Left lobe of liver (tissue), 2 donors: ENCODE results near the gene PDE4D. TPM values are rescaled to one million over a fixed set of nuclear protein-coding genes. Genes with fewer than 3 reads are reported as not detected.
"Not testable (repeated sequence)": the region's sequence is repeated elsewhere in the genome, so short reads cannot be mapped to it uniquely, and the experiment has no call there.

Experiments used
- ATAC-seq: fragments of 200-7000 bp; cut with Tn5 transposase; one replicate; pipeline ENCODE4 v1.9.1; 2020; ENCODE audit warnings: mild to moderate bottlenecking, moderate library complexity
- DNase-seq: peaks from one replicate; pipeline ENCODE4 v3.0.0-alpha.2; 2020; ENCODE audit warnings: low spot score
- total RNA-seq: library from RNA; stranded (reverse); gene quantifications from one replicate; pipeline ENCODE4 v1.2.1, GENCODE V29; 2021
- donor health status: DM: no; HTN: no; CAD: no; lungs with moderate emphysema.
- donor health status: DM: no; HTN: yes; CAD: no.

Gene PDE4D
- total RNA-seq, 1 donor from 2014 or later = 2.4 TPM

DNA sequence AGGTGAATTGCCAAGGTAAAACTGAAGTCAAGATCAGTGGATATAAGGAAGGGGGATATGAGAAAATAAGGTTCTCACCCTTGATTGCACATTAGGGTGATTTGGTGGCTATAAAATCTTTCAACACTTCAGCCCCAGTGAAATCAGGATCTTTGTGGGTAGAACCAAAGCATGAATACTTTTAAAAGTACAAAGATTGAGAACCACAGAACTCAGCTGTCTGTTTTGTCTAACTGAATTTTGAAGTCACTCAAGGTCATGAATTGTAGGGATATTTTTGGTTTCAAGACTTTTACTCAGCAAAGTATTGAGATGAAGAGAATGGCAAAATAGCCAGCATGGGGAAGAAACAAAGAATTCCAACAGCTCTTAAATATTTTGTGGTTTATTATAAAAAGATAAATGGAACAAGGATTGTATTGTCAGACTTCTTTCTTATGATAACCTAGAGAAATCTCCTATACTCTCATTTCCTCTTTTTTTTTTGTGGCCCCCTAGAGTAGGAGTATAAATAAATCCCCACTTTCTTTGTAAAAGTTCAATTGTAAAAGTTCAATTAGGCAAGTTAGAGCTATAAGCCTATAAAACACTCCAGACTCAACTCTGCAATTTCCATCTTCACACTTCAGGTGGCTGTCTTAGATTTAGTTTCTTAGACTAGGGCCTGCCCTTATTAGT, 272.9 kb downstream of the PDE4D start:
- DNase-seq = no peak
- ATAC-seq = no peak

DNA sequence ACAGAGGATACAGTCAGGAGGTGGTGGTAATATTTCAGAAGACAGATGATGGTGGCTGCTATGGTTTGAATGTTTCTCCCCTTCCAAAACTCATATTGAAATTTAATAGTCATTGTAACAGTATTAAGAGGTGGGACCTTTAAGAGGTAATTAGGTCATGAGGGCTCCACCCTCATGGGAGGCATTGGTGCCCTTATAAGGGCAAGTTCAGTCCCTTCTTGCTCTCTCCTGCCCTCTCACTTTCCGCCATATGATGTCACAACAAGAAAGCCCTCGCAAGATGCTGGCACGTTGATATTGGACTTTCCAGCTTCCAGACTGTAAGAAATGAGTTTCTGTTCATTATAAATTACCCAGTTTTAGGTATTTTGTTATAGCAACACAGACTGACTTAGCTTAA, 274.9 kb downstream of the PDE4D start:
- DNase-seq (no peak), ATAC-seq (no peak)

DNA sequence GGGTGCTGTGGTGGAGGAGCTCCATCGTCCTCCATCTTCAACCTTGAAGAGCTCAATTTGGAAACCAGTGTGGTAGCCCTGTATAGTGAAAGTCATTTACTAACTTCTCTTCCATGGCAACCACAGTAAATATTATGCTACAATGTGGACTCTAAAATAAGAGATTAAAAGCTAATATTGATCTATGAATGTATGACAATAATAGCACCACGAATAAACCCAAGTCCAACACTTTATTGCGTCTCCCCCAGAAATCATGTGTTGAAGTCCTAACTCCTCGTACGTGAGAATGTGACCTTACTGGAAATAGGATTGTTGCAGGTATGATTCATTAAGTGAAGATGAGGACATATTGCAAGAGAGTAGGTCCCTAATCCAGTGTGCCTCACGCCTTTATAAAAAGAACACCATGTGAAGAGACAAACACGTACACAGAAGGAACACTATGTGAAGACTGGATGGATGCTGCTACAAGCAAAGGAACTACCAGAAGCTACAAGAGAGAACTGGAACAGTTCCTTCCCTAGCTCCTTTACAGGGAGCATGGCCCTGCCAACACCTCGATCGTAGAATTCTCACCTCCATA, 276.2 kb downstream of the PDE4D start:
- ATAC-seq = no peak
- DNase-seq = no peak

DNA sequence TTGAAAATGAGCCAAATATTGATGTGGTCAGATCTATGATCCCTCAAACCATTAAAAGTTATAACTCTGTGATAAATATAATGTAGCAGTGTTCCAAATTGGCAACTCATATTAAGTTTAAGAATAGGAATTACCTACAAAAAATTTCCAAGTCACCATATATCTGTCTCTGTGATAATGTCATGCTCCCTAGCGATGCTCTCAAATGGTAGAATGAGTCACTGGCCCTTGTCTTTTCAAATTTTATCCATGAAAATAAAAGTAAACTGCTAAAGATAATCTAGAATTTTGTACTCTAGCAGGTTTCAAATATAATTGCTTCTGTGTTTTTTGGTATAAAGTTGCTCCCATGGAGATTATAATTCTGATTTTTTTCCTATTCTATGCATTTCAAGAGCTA, 277.1 kb downstream of the PDE4D start:
- DNase-seq = no peak
- ATAC-seq = no peak

DNA sequence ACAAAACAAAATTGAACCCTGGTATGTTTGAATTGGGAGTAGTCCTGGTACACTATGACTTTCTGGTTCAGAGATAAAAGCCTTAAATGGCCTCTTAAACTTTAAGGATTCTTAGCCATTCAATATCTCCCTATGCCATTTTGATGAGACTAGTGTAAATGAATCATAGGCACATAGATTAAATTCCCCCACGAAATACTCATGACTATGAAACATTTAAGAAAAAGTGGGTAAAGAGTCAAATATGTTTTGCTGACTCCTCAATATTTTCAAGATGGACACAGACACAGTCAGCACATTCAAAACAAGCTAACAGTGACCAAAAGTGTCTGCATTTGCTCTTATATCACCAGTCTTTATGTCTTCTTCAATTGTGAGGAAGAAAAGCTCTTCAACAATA, 278.3 kb downstream of the PDE4D start:
- DNase-seq (no peak), ATAC-seq (no peak)

DNA sequence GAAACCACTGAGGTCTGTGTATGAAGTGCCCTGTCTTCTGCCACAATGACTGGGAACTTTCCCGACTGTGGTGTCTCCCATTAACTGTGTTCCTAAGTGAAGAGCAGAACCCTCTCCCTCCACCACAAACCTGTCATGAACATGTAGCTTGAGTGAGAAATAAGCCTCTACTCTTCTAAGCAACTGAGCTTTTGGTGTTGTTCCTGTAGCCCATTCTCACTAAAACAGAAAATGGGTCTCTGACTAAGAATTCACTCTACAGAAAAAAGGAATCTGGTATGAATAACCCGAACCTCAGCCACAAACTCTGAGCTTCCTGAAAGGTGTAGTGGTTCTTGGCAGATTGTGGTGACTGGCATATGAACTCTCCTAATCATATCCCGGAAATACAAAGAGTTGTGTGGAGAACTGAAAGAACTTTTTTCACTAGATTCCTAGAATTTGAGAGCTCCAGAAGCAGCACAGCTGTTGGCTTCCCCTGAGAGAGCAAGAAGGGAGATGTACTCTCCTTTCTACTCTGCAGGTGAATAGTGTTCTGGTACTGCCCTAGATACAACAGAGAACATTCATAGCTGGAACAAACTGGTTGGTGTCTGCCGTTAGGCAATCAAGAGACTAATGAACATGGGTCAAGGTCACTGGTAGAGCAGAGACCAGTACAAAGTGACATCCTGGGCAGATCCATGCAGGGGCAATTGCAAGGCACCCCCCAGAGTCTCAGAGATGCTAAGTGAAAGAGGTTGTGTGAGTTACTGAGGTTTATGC, 283.8 kb downstream of the PDE4D start:
- no peak for DNase-seq
- ATAC-seq = no peak

DNA sequence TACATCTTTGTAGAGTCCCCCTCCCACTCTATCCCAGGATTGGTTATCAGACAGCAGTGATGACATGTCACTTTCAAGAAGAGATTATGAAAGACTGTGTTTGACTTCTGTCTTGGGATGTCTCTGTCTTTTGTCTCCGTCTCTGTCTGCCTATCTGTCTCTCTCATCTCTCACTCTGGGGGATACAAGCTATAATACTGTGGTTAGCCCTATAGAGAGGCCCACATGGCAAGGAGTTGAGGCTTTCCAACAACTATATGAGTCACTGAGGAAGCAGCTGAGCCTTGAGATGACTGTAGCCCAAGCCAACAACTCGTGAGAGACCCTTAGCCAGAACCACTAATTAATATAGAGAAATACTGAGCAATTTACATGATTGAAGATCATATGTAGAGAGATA, 284.8 kb downstream of the PDE4D start:
- ATAC-seq = no peak
- DNase-seq = no peak

DNA sequence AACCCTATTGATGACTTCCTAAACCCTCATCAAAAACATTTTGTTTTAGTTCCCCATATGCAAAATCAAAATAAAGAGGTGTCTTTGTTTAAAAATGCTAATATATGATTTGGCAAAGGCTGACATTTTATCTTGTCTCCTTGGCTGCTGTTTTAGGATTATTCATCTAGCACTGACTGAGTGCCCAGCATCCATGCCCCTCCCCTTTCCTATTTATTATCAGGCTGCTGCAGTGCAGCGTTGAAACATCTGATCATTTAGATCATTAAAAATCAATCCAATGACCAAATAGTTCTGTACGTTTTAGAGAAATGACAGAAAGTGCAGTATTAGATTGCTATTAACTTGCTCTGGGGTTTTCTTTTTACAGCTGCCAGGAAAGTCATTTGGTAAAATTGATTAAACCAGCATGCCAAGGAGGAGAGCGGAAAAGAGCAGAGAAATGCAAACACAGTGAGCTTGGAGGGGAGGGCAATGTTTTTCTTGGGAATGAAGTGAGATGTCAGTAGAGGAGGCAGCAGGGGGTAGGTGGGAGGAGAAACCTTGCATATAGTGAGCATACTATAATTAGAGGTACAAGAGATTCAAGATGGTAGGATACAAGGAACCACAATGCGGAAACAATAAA, 286.3 kb downstream of the PDE4D start:
- no peak for DNase-seq
- no peak for ATAC-seq

DNA sequence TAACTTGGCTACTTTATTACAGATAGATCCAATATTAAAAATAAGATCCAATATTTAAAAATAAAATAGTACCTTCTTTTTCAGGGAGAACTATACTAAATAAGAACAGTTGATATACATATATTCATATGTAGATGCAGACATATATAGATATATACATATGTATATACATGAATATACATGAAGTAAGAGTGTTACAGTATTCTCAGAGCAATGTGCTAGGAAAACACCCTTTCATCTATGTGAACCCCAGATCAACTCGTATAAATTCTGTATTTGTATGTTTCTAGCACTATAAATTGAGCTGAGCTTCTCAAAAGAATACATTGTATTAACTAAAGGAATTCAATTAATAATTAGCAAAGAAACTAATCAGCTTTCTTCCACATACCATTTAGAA, 287.6 kb downstream of the PDE4D start:
- DNase-seq (no peak), ATAC-seq (no peak)

DNA sequence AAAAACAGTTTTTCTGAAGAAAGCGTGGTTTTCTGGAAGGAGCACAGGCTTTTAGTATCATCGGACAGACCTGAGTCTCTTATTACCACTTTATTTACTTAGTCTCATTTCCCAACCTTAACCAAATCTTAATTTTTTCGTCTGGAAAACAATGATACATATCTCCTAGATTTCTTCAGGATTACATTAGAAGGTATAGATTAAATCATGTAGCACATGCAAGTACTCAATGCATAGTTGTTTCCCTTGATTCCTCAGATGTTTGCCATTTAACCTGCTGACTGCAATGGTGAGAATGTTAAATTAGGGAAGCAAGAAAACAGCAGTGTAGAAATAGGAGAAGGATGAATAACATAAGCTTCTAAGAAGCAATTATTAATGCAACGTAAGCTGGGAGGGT, 289.4 kb downstream of the PDE4D start:
- no peak for DNase-seq
- no peak for ATAC-seq

DNA sequence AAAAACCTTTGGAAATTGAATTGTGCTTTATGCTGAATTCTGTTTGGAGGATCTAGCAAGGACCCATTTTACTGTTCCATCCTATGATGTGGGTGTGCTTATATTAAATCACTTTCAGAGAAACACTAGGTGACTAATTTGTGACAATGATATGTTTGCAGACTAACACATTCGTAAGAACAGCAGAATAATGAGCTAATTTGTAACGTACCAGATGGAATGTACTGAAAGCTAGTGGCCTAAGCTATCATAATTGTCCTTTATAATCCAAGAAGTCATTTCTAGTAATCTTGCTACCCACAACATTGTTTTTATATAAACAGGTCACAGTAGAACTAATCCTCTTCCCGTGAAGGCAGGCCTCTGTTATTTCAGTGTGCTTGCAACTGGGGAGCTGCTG, 292.5 kb downstream of the PDE4D start:
- ATAC-seq (no peak), DNase-seq (no peak)

DNA sequence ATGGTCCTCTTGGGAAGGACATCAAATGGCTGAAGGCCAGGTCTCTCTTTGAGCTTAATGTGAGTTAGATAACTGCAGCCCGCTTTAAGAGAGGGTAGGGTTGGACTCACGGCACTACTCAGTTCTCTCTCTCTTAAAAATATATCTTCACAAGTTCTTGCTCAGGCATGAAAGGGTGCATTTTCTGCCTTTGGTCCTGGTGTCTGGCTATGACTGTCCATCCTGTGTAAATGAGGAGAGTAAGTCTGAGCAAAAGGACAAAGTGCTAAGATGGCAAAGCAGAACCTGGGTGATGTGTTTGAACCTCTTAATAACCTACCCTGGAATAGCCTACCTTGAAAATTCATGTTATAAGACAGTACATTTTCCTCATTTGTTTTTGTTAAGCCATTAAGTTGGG, 293.4 kb downstream of the PDE4D start:
- ATAC-seq (no peak), DNase-seq (no peak)

DNA sequence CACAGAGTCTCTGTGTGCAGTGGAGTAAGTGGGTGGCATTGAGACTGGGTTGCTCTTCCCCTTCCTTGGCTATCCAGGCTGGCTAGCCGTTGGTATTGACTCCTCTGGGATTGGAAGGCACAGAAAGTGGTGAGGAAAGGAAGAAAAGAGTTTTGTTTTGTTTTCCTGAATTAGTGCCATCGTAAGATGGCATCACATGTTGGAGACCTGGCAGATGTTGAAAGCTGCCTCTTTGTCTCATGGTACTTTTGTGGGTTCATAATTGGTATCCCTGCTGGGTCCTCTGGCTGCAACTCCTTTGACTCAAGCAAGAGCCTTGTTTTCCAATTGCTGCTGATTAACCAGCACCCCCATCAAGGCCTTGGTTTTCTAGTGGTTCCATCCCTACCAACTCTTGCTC, 293.8 kb downstream of the PDE4D start:
- DNase-seq (no peak), ATAC-seq (no peak)

DNA sequence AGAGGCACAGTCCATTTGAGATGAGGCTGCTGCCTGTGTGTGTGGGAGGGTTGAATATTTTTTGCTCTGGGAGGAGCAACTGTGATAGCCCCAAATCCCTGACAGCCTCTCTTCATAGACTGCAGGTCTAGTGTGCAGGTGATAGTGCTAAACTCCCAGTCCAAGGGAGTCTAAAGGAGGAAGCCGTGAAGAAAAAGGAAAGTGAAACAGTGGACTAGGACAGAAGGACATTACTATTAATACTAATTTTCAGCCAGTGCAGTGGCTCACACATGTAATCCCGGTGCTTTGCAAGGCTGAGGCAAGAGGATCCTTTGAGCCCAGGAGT, 295.0 kb downstream of the PDE4D start:
- DNase-seq (no peak), ATAC-seq (peak; percentile 77)

DNA sequence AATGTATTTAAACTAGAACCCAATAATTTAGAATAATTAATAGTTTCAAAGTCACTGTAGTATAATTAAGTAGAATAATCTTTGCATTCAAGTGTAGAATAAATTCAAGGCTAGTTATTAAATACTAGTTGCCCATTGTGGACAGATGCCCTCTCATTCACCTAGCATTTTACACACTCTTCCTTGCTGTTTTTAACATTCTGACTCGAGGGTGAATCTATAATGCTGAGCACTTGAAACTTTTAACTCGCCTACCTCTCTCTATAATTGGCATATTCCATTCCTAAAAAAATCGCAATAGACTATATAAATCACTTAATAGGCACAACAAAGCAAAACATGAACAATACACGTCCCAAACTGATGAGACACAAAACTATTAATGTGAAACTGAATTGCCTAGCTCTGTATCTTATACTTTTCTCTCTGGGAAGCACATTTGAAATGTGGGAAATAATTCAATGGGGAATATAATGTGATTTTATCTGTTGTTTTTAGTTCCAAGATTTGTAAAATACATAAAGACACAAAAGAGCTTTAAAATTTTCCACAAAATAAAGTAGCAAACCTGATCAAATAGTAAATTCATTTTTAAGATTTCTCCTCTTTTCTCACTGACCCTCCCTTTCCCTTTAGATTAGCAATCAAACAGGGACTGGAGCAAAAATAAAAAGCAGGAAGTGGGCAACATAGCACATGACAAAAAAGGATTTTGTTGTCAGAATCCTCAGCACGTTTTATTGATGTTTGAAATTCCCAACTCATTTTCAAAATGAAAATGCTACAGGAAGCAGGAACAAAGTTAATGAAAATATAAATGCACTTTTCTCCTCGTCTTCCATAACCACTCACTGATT, 295.6 kb downstream of the PDE4D start:
- ATAC-seq = no peak

DNA sequence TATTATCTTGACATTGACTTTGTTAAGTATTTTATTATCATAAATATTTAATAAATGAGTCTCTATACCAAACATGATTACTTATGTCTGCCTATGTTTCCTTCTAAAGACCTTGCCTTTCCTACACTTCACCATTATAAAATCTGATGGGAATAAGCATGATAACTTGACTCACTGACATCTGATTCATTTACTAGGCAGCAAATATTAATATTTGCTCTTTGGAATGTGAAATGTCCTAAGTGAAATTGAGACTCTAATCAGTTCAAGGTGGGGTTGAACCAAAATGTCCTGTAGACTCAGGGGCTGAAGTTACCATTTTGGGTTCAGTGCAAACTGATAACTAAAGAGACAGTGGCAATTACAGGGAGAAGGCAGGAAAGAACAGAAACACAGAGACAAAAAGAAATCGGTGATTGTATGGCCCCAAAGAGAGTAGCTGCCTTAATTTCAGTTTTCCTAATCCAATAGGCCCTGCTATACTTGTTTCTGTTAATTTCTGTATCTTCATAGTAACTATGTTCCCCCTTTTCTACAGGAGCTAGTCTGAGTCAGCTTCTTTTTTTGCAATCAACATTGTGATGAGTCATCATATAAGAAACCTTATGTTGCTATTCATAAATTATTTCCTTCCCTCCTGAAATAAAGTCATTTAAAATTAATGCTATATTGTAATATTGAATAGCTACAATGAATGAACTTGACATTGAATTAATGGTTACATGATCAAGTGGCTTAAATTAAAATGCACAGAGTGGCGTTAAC, 296.8 kb downstream of the PDE4D start:
- no peak for ATAC-seq
- DNase-seq = no peak

More for the DNA sequence above, 295.6 kb downstream of the PDE4D start:
- DNase-seq = no peak

DNA sequence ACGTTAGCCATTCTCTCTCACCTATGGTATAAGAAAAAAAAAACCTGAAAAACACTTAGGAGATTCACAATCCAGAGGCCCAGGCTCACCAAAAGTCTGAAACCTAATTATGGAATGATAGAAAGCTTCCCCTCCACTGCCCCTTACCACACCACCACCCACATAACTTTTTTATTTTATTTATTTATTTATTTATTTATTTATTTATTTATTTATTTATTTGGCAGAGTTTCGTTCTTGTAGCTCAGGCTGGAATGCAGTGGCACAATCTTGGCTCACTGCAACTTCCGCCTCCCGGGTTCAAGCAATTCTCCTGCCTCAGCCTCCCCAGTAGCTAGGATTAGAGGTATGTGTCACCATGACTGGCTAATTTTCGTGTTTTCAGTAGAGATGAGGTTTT, 299.4 kb downstream of the PDE4D start:
- not testable (repeated sequence) for ATAC-seq, DNase-seq

DNA sequence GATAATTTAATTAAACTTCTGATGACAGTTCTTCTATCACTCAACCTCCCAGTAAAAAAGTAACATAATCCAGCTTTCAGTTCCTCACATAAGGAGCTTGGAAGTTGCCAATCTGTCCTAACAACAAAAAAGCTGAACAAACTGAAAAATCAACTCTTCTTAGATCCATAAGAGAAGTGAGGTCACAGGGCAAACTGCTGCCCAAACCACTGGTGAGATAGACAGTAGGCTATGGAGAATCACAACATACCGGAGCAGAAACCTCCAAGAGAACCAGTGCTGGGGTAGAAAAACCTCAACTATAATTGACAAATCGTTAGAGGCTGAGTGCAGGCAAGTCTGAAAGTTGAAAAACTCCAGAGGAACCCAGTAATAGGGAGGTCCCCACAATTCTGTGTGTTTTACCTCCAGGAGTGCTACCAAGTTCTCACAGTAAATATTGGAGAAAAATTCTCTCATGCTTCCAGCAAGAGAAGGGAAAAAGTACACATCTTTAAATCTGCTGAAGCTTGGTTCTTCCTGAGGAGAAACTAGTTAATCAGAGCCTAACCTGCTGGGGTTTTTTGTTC, 300.0 kb downstream of the PDE4D start:
- ATAC-seq (no peak), DNase-seq (no peak)

DNA sequence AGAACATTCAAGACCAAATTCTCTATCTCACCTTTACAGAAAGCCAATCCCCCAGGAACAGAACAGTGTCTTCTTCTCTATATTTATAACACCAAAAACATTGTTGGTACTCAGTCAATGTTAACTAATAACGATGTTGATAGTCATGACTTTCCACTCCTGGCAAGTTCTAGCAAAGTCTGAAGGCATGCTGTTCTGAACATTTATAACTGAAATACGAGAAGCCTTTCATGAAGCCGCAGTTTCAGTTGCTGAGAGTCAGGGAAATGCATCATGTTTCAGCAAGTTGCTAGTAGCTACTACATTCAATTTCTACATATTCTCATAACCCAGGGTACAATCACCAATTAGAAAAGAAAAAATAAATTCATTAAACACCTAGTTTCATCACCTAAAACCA, 301.4 kb downstream of the PDE4D start:
- no peak for ATAC-seq
- DNase-seq = no peak

DNA sequence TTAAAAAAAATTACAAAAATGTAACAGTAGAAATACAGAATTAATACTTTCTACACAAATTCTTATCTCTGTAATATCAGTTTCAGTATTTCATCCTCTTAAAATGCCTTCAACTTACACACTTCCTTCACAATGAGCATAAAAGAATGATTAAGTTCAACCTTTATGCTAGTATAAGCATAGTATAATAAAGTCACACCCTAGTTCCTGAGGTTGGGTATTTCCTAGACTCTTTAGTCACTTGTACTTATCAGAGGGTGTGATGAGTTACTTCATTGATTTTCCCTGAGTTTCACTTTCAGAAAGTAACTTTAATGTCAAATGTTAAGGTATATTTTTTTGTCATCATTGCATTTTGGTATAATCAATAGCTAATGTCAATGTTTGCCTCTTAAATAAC, 302.4 kb downstream of the PDE4D start:
- ATAC-seq = no peak
- DNase-seq = no peak
